Gastrocnemius medialis (tissue), 4 donors: ENCODE measurements around the gene SNRNP25.
A peak's percentile ranks its signal among the peaks of the same experiment; 100 is the strongest.

Experiments used
- CTCF ChIP-seq, 5 experiments: fragments of 450-650 bp in 3 of 5; fragments of 200-600 bp in 2 of 5; sonication (generic) in 2 of 5; IDR thresholded peaks in 4 of 5; conservative IDR thresholded peaks in 1 of 5; 1 replicate in 4 of 5; 2 replicates in 1 of 5; pipeline ENCODE4 v1.5.1; 2016 to 2019; ENCODE audit warnings: antibody characterized with exemption in 5 of 5, mild to moderate bottlenecking in 3 of 5, moderate library complexity in 3 of 5
- POLR2A ChIP-seq, 2 donors: fragments of 450-650 bp; IDR thresholded peaks; one replicate each; pipeline ENCODE4 v1.6.1; 2017; ENCODE audit warnings: antibody characterized with exemption in 2 of 2, mild to moderate bottlenecking in 2 of 2, moderate library complexity in 2 of 2

GRCh38 chr16:66309-67182, 12.9 kb downstream of the SNRNP25 start:
- TF ChIP-seq POLR2A (IDR thresholded peaks at IDR 0.05) (no peak), CTCF (IDR thresholded peaks at IDR 0.05 in 4 of 5, conservative IDR thresholded peaks at IDR 0.05 in 1 of 5) (peak in 1 of 5 experiments; percentile 10)
